ENCODE measurements around the gene TMEM222. TPM values are rescaled to one million over a fixed set of nuclear protein-coding genes. Genes with fewer than 3 reads are reported as not detected.

TMEM222 gene
- total and polyA plus RNA-seq, 2 experiments from 2014 or later: 53.0 to 59.0 TPM

GRCh38 chr1:27293915-27294314 is 28.0 kb upstream of the TMEM222 start:
- WGBS, 2 experiments (ENCODE audit: low coverage in 1 of 2, low lambda C conversion rate in 2 of 2, missing lambda C conversion rate in 2 of 2): 86 to 88% methylated on average over 8 of the region's 8 CpGs
- in situ Hi-C loops (cut with MboI): no loop called here
- H3K4me3 ChIP-seq: no peak overlapping the region

GRCh38 chr1:27296773-27297291 is 25.1 kb upstream of the TMEM222 start:
- H3K4me1 ChIP-seq (ENCODE audit: insufficient read depth): peaks cover 26% of the 10 kb centered on the region
- H3K9me2 ChIP-seq (ENCODE audit: insufficient read depth): no peaks in the 10 kb centered on the region
- no peak overlapping the region for H3K4me3 ChIP-seq
- peak; percentile 76 for DNase-seq
- H4K20me1 ChIP-seq (ENCODE audit: insufficient read depth): no peaks in the 10 kb centered on the region
- no peak overlapping the region for H3K9ac ChIP-seq
- no peaks in the 10 kb centered on the region for H3K9me3 ChIP-seq (ENCODE audit: low read depth)
- no peak overlapping the region for H3K4me2 ChIP-seq (ENCODE audit: unreplicated experiment)
- no peaks in the 10 kb centered on the region for H3K79me2 ChIP-seq (ENCODE audit: insufficient read depth)
- H3K36me3 ChIP-seq (ENCODE audit: low read depth): peaks cover 10% of the 10 kb centered on the region; the same call in 1 of the 2 replicates
- peak overlapping the region; percentile 31; the same call in 1 of the 2 replicates for H2AFZ ChIP-seq
- H3F3A ChIP-seq (ENCODE audit: insufficient read depth): peaks cover 17% of the 10 kb centered on the region
- no peaks in the 10 kb centered on the region for H3K27me3 ChIP-seq (replicated peaks; ENCODE audit: insufficient read depth)
- in situ Hi-C loops (cut with MboI): no loop called here
- 31 to 43% methylated on average over 9 to 10 of the region's 10 CpGs for WGBS, 2 experiments (ENCODE audit: low coverage in 1 of 2, low lambda C conversion rate in 2 of 2, missing lambda C conversion rate in 2 of 2)
- no peak overlapping the region for H3K27ac ChIP-seq
- TF ChIP-seq EZH2 (IDR thresholded peaks at IDR 0.05; ENCODE audit: insufficient read depth, poor library complexity, severe bottlenecking) (no peak), EZH2phosphoT487 (IDR thresholded peaks at IDR 0.05; ENCODE audit: insufficient read depth, low read depth) (no peak)

More at GRCh38 chr1:27293915-27294314, 28.0 kb upstream of the TMEM222 start:
- no peak for DNase-seq
- Histone ChIP-seq H4K20me1 (ENCODE audit: insufficient read depth) (no peaks in the 10 kb centered on the region), H3K4me1 (ENCODE audit: insufficient read depth) (peaks cover 8% of the 10 kb centered on the region), H3K4me2 (ENCODE audit: unreplicated experiment) (no peak overlapping the region), H3K79me2 (ENCODE audit: insufficient read depth) (no peaks in the 10 kb centered on the region), H3K9me2 (ENCODE audit: insufficient read depth) (no peaks in the 10 kb centered on the region), H3F3A (ENCODE audit: insufficient read depth) (peaks cover 3% of the 10 kb centered on the region; the same call in 1 of the 2 replicates), H3K27ac (no peak overlapping the region), H3K27me3 (replicated peaks; ENCODE audit: insufficient read depth) (no peaks in the 10 kb centered on the region), H3K36me3 (ENCODE audit: low read depth) (peaks cover 10% of the 10 kb centered on the region; the same call in 1 of the 2 replicates), H3K9ac (no peak overlapping the region), H3K9me3 (ENCODE audit: low read depth) (no peaks in the 10 kb centered on the region), H2AFZ (no peak overlapping the region)
- no peak for TF ChIP-seq EZH2phosphoT487 (IDR thresholded peaks at IDR 0.05; ENCODE audit: insufficient read depth, low read depth)
- no peak for TF ChIP-seq EZH2 (IDR thresholded peaks at IDR 0.05; ENCODE audit: insufficient read depth, poor library complexity, severe bottlenecking)

GRCh38 chr1:27297903-27298302 is 24.1 kb upstream of the TMEM222 start:
- no peaks in the 10 kb centered on the region for H3K27me3 ChIP-seq (replicated peaks; ENCODE audit: insufficient read depth)
- no peak overlapping the region for H2AFZ ChIP-seq
- in situ Hi-C loops (cut with MboI): no loop called here
- H4K20me1 ChIP-seq (ENCODE audit: insufficient read depth): no peaks in the 10 kb centered on the region
- peaks cover 22% of the 10 kb centered on the region for H3K4me1 ChIP-seq (ENCODE audit: insufficient read depth)
- H3K36me3 ChIP-seq (ENCODE audit: low read depth): peaks cover 16% of the 10 kb centered on the region; the same call in 1 of the 2 replicates
- DNase-seq: no peak
- WGBS, 2 experiments (ENCODE audit: low coverage in 1 of 2, low lambda C conversion rate in 2 of 2, missing lambda C conversion rate in 2 of 2): 98 to 100% methylated on average over 3 of the region's 3 CpGs
- no peak overlapping the region for H3K27ac ChIP-seq
- H3K4me3 ChIP-seq: no peak overlapping the region
- TF ChIP-seq EZH2phosphoT487 (IDR thresholded peaks at IDR 0.05; ENCODE audit: insufficient read depth, low read depth): no peak
- TF ChIP-seq EZH2 (IDR thresholded peaks at IDR 0.05; ENCODE audit: insufficient read depth, poor library complexity, severe bottlenecking): no peak
- no peaks in the 10 kb centered on the region for H3K9me2 ChIP-seq (ENCODE audit: insufficient read depth)
- no peaks in the 10 kb centered on the region for H3K79me2 ChIP-seq (ENCODE audit: insufficient read depth)
- no peak overlapping the region for H3K4me2 ChIP-seq (ENCODE audit: unreplicated experiment)
- no peaks in the 10 kb centered on the region for H3K9me3 ChIP-seq (ENCODE audit: low read depth)
- no peak overlapping the region for H3K9ac ChIP-seq
- H3F3A ChIP-seq (ENCODE audit: insufficient read depth): peaks cover 17% of the 10 kb centered on the region

- Histone ChIP-seq H3K79me2 (ENCODE audit: insufficient read depth) (no peaks in the 10 kb centered on the region), H3K4me2 (ENCODE audit: unreplicated experiment) (peak overlapping the region; percentile 75), H3K9me2 (ENCODE audit: insufficient read depth) (no peaks in the 10 kb centered on the region), H4K20me1 (ENCODE audit: insufficient read depth) (no peaks in the 10 kb centered on the region), H3K9ac (peak overlapping the region; percentile 60), H3K27me3 (replicated peaks; ENCODE audit: insufficient read depth) (no peaks in the 10 kb centered on the region), H2AFZ (peak overlapping the region; percentile 78), H3K9me3 (ENCODE audit: low read depth) (no peaks in the 10 kb centered on the region), H3K4me1 (ENCODE audit: insufficient read depth) (peaks cover 22% of the 10 kb centered on the region), H3K36me3 (ENCODE audit: low read depth) (peaks cover 12% of the 10 kb centered on the region; the same call in 1 of the 2 replicates), H3F3A (ENCODE audit: insufficient read depth) (peaks cover 17% of the 10 kb centered on the region), H3K27ac (peak overlapping the region; percentile 91), H3K4me3 (no peak overlapping the region)
- WGBS, 2 experiments (ENCODE audit: low coverage in 1 of 2, low lambda C conversion rate in 2 of 2, missing lambda C conversion rate in 2 of 2): 85 to 98% methylated on average over 8 of the region's 8 CpGs
- in situ Hi-C loops (cut with MboI): no loop called here
- peak; percentile 50 for DNase-seq
- no peak for TF ChIP-seq EZH2 (IDR thresholded peaks at IDR 0.05; ENCODE audit: insufficient read depth, poor library complexity, severe bottlenecking)
- no peak for TF ChIP-seq EZH2phosphoT487 (IDR thresholded peaks at IDR 0.05; ENCODE audit: insufficient read depth, low read depth)
These were observed 23.2 kb upstream of the TMEM222 start for GRCh38 chr1:27298632-27299384.
